Measurements from ENCODE around the gene ING3. TPM values are rescaled to one million over a fixed set of nuclear protein-coding genes. Genes with fewer than 3 reads are reported as not detected.

The ING3 gene
- polyA plus RNA-seq, 1 donor (not counting 4 experiments of a cell fraction or from before 2014, with no cell fraction given): 9.0 TPM

DNA sequence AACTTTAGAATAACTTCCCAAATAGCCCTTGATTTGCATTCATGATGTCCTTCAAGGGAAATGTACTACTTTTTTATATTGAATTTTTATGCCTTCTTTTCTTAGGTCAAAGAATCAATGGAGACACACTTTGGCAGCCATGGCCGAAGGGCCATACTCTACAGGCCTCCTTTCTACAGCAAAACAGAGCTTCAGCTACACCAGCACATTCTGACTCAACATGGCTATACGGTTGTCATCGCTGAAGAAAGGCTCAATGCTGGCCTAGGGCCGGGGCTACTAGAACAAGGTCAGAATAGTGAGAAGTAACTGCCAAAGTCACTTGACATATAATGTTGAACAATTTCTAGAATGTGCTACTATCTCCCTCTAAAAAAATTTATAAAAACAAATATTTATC lies 65.0 kb downstream of the ING3 start:
- TF ChIP-seq EZH2 (IDR thresholded peaks at IDR 0.05; ENCODE audit: low read length) (no peak), CTCF (optimal IDR thresholded peaks at IDR 0.05 in 1 of 3, IDR thresholded peaks at IDR 0.05 in 1 of 3, conservative IDR thresholded peaks at IDR 0.05 in 1 of 3; ENCODE audit: extremely low read depth in 1 of 3, insufficient read depth in 2 of 3, low read length in 3 of 3) (no peak)
- Histone ChIP-seq H3K27me3 (ENCODE audit: control insufficient read depth, extremely low read depth, insufficient read depth, low read length) (no peaks in the 10 kb centered on the region), H3K36me3 (ENCODE audit: control insufficient read depth in 2 of 2, extremely low read depth in 1 of 2, insufficient read depth in 2 of 2, low read length in 2 of 2) (no peaks in the 10 kb centered on the region), H2AFZ (ENCODE audit: control insufficient read depth, low read length) (no peak overlapping the region), H3K4me2 (ENCODE audit: control insufficient read depth, extremely low read depth, insufficient read depth, low read depth, low read length) (no peak overlapping the region), H4K20me1 (ENCODE audit: control insufficient read depth, extremely low read depth, insufficient read depth, low read length) (no peaks in the 10 kb centered on the region), H3K9me3 (ENCODE audit: control insufficient read depth, low read depth, low read length) (no peaks in the 10 kb centered on the region), H3K4me3 (ENCODE audit: control insufficient read depth in 2 of 3, extremely low read depth in 1 of 3, insufficient read depth in 2 of 3, low read depth in 1 of 3, low read length in 3 of 3) (no peak overlapping the region), H3K27ac (ENCODE audit: control insufficient read depth, insufficient read depth, low read length) (no peak overlapping the region), H3K4me1 (ENCODE audit: control insufficient read depth, extremely low read depth, insufficient read depth, low read length) (no peaks in the 10 kb centered on the region), H3K9ac (ENCODE audit: control insufficient read depth, extremely low read depth, insufficient read depth, low read length) (no peak overlapping the region), H3K79me2 (ENCODE audit: control insufficient read depth, insufficient read depth, low read length) (no peaks in the 10 kb centered on the region), H3K9me1 (ENCODE audit: control insufficient read depth, extremely low read depth, insufficient read depth, low read length) (no peaks in the 10 kb centered on the region)
- DNase-seq (ENCODE audit: low read depth, low spot score) (no peak), FAIRE-seq (no peak)
- dilution Hi-C loops (cut with MboI; ENCODE audit: extremely low pct_ligation_motif_present, low sequenced_read_pairs): no loop called here

DNA sequence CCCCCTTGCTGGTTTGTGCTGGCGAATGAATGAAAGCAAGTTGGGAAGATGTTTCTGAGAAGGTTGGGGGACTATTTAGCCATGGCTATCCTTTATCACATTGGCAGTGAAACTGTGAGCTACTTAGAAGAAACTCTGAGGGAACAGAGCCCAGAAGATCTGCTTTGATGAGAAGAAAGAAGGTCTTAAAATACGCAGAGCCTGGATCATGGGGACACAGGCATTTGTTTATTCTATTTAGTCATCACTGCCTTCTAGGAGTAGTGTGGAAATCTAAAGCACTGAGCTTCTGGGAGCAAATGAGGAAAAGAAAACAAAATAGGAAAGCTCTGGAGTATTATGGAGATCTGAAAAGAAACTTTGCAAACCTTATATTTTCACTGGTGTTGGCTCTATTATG lies 66.4 kb downstream of the ING3 start:
- Histone ChIP-seq H4K20me1 (ENCODE audit: control insufficient read depth, extremely low read depth, insufficient read depth, low read length) (no peaks in the 10 kb centered on the region), H3K9me3 (ENCODE audit: control insufficient read depth, low read depth, low read length) (no peaks in the 10 kb centered on the region), H3K9ac (ENCODE audit: control insufficient read depth, extremely low read depth, insufficient read depth, low read length) (no peak overlapping the region), H2AFZ (ENCODE audit: control insufficient read depth, low read length) (no peak overlapping the region), H3K36me3 (ENCODE audit: control insufficient read depth in 2 of 2, extremely low read depth in 1 of 2, insufficient read depth in 2 of 2, low read length in 2 of 2) (no peaks in the 10 kb centered on the region), H3K4me1 (ENCODE audit: control insufficient read depth, extremely low read depth, insufficient read depth, low read length) (no peaks in the 10 kb centered on the region), H3K27ac (ENCODE audit: control insufficient read depth, insufficient read depth, low read length) (no peak overlapping the region), H3K79me2 (ENCODE audit: control insufficient read depth, insufficient read depth, low read length) (no peaks in the 10 kb centered on the region), H3K4me2 (ENCODE audit: control insufficient read depth, extremely low read depth, insufficient read depth, low read depth, low read length) (no peak overlapping the region), H3K4me3 (ENCODE audit: control insufficient read depth in 2 of 3, extremely low read depth in 1 of 3, insufficient read depth in 2 of 3, low read depth in 1 of 3, low read length in 3 of 3) (no peak overlapping the region), H3K27me3 (ENCODE audit: control insufficient read depth, extremely low read depth, insufficient read depth, low read length) (no peaks in the 10 kb centered on the region), H3K9me1 (ENCODE audit: control insufficient read depth, extremely low read depth, insufficient read depth, low read length) (no peaks in the 10 kb centered on the region)
- dilution Hi-C loops (cut with MboI; ENCODE audit: extremely low pct_ligation_motif_present, low sequenced_read_pairs): no loop called here
- no peak for DNase-seq (ENCODE audit: low read depth, low spot score)
- no peak for TF ChIP-seq EZH2 (IDR thresholded peaks at IDR 0.05; ENCODE audit: low read length)
- TF ChIP-seq CTCF (optimal IDR thresholded peaks at IDR 0.05 in 1 of 3, IDR thresholded peaks at IDR 0.05 in 1 of 3, conservative IDR thresholded peaks at IDR 0.05 in 1 of 3; ENCODE audit: extremely low read depth in 1 of 3, insufficient read depth in 2 of 3, low read length in 3 of 3): no peak
- no peak for FAIRE-seq

Data from keratinocyte (primary cell).